KG1 (cell line): ENCODE results near the gene RASL10A.
"Not testable (repeated sequence)": the region's sequence is repeated elsewhere in the genome, so short reads cannot be mapped to it uniquely, and the experiment has no call there.

Source experiments
- DNase-seq: peaks from one replicate; lab custom pipeline; 2025; lab: John Stamatoyannopoulos, UW

RASL10A gene

GRCh38 chr22:29315286-29316140 lies at the start of gene RASL10A:
RASL10A (minus strand) TSS chr22:29315697; CDS start chr22:29315246, 451 bp downstream.
- DNase-seq: no peak

- DNase-seq: no peak
These were observed 44.0 kb upstream of the RASL10A start for GRCh38 chr22:29359469-29359868.

DNA sequence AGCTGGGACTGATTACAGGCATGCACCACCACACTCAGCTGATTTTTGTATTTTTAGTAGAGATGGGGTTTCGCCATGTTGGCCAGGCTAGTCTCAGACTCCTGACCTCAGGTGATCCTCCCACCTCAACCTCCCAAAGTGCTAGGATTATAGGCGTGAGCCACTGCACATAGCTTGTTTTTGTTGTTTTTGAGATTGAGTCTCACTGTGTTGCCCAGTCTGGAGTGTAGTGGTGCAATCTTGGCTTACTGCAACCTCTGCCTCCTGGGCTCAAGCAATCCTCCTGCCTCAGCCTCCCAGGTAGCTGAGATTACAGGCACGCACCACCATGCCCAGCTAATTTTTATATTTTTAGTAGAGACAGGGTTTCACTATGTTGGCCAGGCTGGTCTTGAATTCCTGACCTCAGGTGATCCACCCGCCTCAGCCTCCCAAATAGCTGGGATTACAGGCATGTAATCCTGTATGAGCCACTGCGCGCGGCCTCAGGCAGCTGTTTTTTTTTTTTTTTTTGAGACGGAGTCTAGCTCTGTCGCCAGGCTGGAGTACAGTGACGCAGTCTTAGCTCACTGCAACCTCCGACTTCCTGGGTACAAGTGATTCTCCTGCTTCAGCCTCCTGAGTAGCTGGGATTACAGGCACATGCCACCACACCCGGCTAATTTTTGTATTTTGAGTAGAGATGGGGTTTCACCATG lies 41.8 kb upstream of the RASL10A start:
- not testable (repeated sequence) for DNase-seq

DNA sequence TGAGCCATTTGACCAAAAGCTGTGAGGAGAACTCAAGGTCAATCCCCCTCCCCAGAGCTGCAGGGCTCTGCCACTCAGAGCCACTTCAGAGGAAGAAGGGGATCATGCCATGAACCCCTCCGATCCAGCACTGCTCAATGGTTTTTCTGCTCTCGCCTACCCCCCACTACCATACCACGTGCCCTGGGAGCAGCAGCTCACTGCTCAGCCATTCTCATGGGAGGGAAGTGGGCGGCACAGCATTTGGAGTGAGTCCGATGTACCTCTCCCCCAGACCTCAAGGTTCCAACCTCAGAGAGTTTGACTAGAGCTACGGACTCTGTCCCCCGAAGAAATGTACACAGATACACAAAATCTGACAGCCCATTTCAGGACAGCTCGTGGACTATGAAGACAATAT lies 38.4 kb upstream of the RASL10A start:
- no peak for DNase-seq

DNA sequence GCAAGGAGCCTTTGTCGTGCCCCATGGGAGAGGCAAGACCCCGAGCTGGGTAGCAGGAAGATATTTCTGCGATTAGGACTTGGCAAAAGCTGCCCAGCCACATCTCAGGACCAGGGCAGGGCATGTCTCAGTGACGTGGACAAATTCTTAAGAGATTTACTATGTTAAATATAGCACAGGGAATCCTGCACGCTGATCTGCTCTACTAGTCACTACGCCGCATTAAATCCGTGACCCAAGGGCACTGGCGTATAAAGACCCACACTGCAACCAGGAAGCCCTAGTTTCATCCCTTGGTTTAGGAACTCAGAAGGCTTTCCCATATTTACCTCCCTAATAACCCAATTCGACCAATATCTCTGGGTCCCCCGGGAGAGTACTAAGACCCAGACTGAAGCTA lies 37.8 kb upstream of the RASL10A start:
- no peak for DNase-seq

DNA sequence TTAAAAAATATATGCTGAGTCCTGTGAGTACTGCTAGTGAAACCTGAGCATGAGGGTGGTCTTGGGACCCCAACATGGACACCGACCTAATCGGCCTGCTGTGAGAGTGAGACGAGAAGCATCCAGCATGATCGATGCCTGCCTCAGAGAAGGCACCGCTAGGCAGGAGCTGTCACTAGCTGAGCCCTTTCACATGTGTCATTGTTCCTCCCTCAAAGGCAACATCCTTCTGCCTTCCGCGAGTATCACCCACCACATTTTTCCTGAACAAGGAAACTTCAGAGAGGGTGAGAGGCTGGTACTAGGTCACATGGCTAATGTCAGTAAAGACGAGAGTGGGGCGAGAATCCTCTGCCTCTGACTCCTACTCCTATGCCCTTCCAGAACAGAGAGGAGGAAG lies 37.3 kb upstream of the RASL10A start:
- DNase-seq: no peak

GRCh38 chr22:29351891-29352290 lies 36.4 kb upstream of the RASL10A start:
- no peak for DNase-seq

DNA sequence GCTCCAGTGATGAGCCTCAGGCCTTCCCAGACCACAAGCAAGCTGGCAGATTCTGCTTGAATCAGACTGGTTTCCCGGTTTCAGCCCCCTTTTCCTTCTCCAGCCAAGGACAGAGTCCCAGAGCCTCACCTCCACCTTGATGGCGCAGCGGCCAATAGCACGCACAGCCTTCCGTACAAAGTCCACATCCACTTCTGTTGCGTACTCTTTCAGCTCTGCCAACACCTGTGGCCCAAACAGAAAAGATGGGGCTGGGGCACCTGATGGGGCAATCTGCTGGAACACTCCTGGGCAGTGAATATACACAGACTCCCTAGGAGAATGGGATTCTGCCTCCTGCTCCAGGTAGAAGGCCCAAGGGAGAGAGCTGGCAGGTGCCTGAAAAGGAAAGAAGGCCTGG lies 35.5 kb upstream of the RASL10A start:
- no peak for DNase-seq

GRCh38 chr22:29348956-29349355 lies 33.5 kb upstream of the RASL10A start:
- no peak for DNase-seq

DNA sequence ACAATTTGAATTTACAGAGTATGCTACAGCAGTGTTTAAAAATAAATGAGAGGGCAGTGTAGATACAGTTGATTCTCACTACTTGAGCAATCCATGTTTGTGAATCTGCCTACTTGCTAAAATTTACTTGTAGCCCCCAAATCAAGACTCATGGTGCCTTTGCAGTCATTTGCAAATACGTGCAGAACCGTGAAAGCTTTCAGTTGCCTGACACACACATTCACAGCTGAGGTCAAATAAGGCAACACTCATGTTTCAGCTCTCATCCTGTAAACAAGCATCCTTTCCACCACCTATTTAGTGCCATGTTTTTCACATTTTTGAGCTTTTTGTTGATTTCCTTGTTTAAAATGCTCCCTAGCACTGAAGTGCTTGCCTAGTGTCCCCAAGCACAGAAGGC lies 32.5 kb upstream of the RASL10A start:
- no peak for DNase-seq

DNA sequence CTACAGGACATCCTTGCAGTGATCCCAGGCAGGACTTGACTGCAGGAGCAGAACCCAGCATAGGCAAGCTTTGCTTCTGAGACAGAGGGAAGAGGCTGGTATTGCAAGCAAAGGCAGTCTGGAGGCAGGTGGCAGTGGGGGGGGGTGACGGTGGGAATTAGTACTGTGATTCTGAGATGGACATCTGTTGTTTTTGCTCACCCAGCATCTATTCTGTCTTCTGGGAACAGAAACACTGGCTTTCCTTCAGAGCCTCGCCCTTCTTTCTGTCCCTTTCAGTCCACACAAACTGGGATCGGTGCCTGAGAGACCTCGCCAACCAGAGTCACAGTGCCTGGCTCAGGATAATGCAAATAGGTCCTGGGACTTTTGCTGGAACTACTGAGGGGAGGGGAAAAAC lies 31.2 kb upstream of the RASL10A start:
- no peak for DNase-seq

- no peak for DNase-seq
These were observed 30.4 kb upstream of the RASL10A start for GRCh38 chr22:29345932-29346331.

DNA sequence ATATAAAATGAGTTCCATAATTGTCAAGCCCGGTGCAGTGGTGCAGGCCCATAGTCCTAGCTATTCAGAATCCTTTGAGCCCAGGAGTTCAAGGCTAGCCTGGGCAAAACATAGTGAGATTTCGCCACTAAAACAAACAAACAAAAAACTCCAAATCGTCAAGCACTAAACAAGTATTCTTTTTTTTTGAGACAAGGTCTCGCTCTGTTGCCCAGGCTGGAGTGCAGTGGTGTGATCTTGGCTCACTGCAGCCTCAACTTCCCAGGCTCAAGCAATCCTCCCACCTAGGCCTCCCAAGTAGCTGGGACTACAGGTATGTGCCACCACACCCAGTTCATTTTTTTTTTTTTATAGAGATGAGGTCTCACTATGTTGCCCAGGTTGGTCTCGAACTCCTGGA lies 29.4 kb upstream of the RASL10A start:
- DNase-seq: not testable (repeated sequence)

DNA sequence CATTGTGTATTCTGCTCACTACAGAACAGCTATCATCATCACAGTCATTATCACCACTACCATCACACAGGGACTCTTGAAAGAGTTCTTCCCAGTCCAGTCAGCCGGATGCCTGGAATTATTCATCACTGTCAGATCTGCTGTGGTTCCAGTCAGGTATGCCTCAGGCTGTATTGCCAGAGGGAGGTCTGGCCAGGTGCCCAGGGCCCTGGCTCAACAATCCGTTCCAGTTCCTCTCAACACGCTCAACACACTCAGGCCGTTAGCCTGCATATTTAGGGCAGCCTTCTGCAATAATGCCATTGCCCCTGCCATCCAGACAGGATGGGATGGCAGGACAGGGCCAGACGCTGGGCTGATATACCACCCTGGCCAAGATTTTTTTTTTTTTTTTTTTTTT lies 28.6 kb upstream of the RASL10A start:
- DNase-seq: no peak

DNA sequence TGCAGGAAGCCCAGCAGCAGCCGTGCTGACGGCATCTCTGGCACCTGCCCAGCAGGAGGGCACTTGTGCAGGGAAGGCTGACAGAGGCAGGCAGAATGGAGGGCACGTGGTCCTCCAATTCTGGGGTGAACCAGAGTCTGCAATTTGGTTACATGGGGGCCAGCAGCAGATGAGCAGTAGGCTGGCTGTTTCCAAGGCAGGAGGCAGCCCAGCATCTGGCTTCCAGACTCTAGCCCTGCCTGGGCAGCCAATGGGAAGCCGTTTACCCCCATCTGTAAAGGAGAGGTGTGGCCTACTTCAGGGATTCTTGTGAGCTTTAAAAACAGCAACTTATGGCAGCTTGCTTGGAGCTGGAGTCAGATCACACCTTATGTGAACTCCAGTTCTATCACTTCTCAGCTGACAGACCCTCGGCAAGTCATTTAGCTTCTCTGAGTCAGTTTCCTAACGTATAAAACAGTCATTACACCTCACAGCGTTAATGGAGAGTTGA lies 27.9 kb upstream of the RASL10A start:
- DNase-seq: no peak

DNA sequence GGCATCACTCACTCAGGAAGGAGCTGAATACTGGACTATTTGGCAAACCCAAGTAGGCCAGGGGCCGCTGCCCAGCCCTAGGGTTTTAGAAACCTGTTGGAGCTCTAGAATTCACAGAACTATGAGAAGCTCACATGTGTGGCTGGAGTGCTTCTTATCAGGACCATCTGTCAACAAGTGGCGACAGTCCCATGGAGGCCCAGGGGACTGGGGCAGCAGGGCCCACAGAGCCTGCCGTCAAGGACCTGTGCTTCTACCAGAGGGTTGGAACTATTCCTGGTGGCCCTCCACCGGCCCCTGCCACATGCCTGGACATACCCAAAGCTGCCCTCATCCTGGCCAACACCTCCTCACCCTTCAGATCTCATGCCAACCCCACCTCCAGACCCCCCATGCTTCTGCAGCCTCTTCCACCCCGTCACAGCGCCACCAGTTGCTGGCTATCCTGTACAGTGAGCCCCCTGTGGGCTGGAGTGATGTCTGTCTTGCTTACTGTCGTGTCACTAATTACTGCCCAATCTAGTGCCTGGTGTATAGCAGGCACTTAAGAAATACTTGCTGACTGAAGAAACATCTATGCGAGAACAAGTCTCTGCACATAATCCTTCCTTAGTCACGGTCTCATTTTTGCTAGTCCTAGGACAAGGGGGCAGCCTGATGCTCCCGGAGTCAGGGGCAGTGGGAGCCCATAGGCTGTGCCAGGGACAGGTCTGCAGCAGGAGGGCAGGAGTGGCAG lies 27.2 kb upstream of the RASL10A start:
- no peak for DNase-seq

GRCh38 chr22:29342177-29342576 lies 26.7 kb upstream of the RASL10A start:
- DNase-seq: no peak

GRCh38 chr22:29341849-29342127 lies 26.3 kb upstream of the RASL10A start:
- DNase-seq: no peak

DNA sequence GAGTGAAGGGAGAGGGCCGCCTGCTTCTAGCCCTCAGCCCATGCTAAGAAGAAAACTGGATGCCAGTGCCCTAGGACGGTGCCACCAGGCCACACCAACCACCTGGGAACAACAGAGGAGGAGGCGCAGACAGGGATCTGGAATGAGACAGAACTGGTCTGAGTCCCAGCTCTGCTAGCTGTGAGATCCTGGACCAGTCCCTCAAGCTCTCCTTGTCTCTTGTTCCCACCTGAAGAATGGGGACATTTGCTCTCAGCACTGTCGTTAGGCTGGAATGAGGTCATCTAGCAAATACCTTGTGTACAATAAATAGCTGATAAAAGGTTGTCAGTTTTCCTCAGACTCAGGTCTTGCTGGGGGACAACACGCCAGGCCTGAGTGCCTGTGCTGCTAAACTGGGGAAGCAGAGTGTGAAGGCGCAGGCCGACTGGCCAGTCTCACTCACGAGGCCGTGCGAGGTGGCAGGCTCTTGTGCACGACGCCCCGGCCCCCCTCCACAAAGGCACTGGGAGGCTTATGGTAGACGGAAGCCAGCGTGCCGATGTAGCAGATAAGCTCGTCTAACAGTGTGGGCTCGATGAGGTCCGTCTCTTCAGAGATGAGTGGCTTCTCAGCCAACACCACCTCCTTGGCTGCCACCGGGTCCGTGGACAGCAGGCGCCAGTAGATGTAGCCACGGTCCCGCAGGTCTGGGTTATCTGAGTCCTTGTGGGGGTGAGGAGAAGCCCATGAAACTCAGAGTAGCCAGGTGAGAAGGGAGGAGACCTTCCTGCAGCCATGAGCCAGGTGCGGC lies 25.8 kb upstream of the RASL10A start:
- DNase-seq: no peak

- DNase-seq: no peak
These were observed 25.1 kb upstream of the RASL10A start for GRCh38 chr22:29340566-29340965.

DNA sequence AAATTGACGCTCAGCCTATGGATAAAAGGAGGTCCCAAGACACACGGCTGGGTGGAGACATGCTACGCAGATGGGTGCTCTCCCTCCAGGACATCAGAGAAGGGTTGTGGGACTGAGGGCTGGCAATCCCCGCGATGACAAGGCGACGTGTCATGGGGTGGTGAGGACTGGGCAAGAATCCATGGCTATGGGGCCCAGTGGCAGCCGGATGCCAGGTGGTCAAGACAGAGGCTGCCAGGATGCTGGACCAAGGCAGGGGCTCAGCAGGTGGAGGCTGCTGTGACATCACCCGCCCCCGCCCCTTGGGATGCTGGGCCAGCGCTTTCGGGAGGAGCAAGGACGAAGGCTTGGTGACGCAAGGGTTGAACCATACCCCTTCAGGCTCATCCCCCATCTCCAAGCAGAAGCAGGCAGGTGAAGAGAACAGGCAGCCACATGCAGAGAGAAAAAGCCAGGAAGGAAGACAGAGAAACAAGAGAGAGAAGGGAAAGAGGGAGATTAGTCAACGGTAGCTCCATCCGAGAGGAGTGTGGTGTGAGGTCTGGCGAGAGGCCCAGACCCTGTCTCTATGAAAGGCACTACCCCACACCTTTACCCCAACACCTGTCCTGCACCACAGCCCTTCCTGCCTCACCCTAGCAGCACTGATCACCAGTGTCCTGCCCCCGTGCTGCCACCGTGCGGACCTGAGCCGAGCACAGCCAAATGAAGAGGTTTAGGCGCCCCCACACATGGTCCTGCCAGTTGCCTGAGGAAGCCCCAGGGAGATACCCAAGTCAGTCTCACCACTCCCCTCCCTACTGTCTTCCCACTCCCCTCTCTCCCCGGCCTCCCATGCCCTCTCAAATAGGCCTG lies 24.1 kb upstream of the RASL10A start:
- DNase-seq: no peak
